WERI-Rb-1 (cell line): ENCODE measurements around the gene IL15RA.

Source experiments
- DNase-seq: peaks from one replicate; pipeline ENCODE4 v3.0.0-alpha.2; 2020
- H3K27ac ChIP-seq: fragments of 250-450 bp; sonication (Bioruptor Pico); 2 replicates; pipeline ENCODE4 v1.5.1; 2020; ENCODE audit warnings: mild to moderate bottlenecking, moderate library complexity
- H3K27me3 ChIP-seq: fragments of 250-450 bp; sonication (Bioruptor Pico); 2 replicates; pipeline ENCODE4 v1.5.1; 2021; ENCODE audit warnings: mild to moderate bottlenecking, low read depth, moderate library complexity; ENCODE audit not compliant: insufficient read depth, severe bottlenecking
- H3K36me3 ChIP-seq: fragments of 250-450 bp; sonication (Bioruptor Pico); 2 replicates; pipeline ENCODE4 v1.5.1; 2020; ENCODE audit warnings: mild to moderate bottlenecking, moderate library complexity
- H3K4me3 ChIP-seq: 2 replicates; pipeline ENCODE4 v1.5.1; 2011; ENCODE audit warnings: low read depth, mild to moderate bottlenecking, control low read depth, low read length
- H3K9me3 ChIP-seq: fragments of 250-450 bp; sonication (Bioruptor Pico); 2 replicates; pipeline ENCODE4 v1.5.1; 2021; ENCODE audit warnings: mild to moderate bottlenecking, moderate library complexity; ENCODE audit not compliant: severe bottlenecking
- TF ChIP-seq, protein P1 (sequence below): IDR thresholded peaks from 2 replicates; pipeline ENCODE4 v1.5.1; 2011; ENCODE audit warnings: low read depth, mild to moderate bottlenecking, control low read depth, inconsistent platforms, low read length

The IL15RA gene

DNA sequence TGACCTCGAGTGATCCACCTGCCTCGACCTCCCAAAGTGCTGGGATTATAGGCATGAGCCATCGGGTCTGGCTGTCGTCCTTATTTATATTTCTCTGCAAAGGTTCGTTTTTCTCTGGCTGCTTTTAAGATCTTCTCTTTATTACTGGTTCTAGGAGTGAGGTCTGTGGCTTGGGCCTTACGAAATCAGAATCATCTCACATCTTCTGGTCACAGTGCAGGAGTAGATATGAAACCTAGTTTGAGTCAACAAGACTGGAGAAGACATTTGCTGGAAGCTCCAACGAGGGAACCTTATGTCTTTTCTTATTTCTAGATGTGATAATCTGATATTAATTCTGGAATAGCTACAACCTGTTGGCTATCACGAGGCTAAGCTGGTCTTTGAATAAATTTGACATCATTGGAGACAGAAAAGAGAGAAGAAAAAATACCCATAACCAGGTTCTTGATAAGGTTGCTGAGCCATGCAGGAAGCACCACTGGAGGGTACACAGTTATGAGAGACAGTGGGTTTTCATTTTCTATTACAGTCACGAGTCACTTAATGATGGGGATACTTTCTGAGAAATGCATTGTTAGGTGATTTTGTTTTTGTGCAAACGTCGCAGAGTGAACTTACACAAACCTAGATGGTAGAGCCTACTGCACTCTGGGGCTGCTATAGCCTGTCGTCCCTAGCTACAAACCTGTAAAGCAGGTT lies 25.6 kb upstream of the IL15RA start:
- Histone ChIP-seq H3K27me3 (peaks cover 12% of the 10 kb centered on the region), H3K36me3 (no peaks in the 10 kb centered on the region), H3K9me3 (no peaks in the 10 kb centered on the region), H3K4me3 (no peak overlapping the region), H3K27ac (no peak overlapping the region)
- TF ChIP-seq, protein P1, sequence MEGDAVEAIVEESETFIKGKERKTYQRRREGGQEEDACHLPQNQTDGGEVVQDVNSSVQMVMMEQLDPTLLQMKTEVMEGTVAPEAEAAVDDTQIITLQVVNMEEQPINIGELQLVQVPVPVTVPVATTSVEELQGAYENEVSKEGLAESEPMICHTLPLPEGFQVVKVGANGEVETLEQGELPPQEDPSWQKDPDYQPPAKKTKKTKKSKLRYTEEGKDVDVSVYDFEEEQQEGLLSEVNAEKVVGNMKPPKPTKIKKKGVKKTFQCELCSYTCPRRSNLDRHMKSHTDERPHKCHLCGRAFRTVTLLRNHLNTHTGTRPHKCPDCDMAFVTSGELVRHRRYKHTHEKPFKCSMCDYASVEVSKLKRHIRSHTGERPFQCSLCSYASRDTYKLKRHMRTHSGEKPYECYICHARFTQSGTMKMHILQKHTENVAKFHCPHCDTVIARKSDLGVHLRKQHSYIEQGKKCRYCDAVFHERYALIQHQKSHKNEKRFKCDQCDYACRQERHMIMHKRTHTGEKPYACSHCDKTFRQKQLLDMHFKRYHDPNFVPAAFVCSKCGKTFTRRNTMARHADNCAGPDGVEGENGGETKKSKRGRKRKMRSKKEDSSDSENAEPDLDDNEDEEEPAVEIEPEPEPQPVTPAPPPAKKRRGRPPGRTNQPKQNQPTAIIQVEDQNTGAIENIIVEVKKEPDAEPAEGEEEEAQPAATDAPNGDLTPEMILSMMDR, result no peak
- DNase-seq, result no peak

DNA sequence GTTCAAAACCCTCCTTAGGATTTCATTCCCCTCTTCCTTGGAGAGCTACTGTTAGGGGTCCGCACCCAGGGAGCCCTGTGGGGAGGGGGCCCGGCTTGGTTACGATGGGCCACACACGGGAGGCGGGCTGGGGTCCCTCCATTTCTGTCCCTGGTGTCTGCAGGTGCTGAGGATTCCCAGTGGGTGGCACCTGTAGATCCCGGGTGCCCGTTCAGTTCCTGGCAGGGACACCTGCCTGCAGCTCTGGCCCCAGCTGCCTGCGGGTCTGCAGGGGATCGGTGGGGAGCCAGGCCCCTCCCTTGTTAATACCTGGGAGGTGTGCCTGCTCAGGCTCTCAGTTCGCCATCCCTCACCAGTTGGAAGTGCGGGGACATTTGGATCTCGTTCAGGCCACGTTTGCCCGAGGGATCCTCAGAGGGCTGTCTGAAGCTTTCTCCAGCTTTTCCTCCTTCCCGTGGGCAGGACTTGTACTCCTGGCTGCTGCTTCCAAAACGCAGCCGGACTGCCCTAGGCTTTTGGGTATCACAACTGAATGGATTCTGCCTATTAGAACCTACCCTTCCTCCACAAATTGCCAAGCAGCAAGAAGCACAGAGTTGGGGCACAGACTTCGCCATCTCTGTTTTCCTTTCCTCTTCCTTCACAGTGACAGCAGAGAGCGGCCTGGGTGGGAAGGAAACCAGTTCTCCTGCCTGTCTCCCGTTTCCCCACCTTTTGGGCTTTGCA lies 22.3 kb upstream of the IL15RA start:
- Histone ChIP-seq H3K9me3 (no peaks in the 10 kb centered on the region), H3K4me3 (no peak overlapping the region), H3K27me3 (peaks cover 18% of the 10 kb centered on the region), H3K27ac (no peak overlapping the region), H3K36me3 (no peaks in the 10 kb centered on the region)
- TF ChIP-seq, protein P1, result no peak
- no peak for DNase-seq

DNA sequence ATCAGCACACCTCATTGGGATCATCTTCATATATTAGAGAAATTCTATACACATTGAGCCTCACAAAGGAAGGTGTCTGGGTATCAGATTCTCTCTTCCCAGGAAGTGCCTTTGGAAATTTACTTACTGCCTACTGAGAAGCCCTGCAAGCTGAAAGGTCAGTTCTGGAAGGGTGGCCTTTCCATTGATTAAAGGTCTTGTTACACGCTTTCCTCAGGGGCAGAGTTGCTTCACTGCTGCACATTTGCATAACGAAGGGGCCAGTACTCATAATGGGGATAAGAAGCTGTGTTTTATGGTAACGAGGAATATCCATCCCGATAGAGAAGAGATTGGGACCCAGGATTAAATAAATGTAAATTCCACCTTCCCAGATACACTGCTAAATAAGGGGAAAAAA lies 19.4 kb upstream of the IL15RA start:
- TF ChIP-seq, protein P1, result no peak

DNA sequence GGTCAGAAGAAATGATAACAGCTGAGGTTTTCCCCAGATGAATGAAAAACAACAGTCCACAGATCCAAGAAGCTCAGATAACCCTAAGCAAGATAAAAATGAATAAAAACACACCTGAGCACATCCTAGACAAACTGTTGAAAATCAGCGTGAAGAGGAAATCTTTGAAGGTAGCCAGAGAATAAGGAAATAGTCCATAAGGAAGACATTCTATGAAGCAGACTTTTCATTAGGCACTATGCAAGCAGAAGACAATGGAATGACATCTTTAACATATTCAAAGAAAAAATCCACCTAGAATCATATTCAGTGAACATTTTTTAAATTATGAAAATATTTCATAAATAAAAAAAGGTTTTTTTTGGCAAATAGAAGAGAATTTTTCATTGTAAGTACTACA lies 15.1 kb upstream of the IL15RA start:
- Histone ChIP-seq H3K27me3 (peaks cover 15% of the 10 kb centered on the region), H3K27ac (no peak overlapping the region), H3K9me3 (no peaks in the 10 kb centered on the region), H3K36me3 (no peaks in the 10 kb centered on the region), H3K4me3 (no peak overlapping the region)
- DNase-seq, result no peak
- TF ChIP-seq, protein P1, result no peak

More for the DNA sequence above, 19.4 kb upstream of the IL15RA start:
- H3K36me3 ChIP-seq, result no peaks in the 10 kb centered on the region
- H3K9me3 ChIP-seq, result no peaks in the 10 kb centered on the region
- no peak for DNase-seq
- H3K4me3 ChIP-seq, result no peak overlapping the region
- H3K27me3 ChIP-seq, result peaks cover 10% of the 10 kb centered on the region
- H3K27ac ChIP-seq, result no peak overlapping the region

DNA sequence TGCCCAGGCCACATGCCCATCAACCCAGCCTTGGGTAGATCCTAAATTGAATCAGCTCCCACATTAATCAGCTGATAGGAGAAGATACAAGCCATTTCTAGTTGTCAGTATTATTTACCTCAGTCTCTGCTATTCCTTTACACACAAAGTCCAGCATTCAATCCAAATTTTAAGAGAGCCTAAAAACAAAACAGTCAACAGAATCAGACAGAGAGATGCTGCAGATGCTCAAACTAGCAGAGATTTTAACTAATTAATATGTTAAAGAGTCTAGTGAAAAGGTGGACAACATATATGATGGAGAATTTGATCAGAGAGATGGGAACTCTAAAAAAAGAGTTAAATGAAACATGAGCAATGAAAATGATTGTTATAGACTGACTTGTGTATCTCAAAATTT lies 14.4 kb upstream of the IL15RA start:
- no peak for DNase-seq
- peaks cover 16% of the 10 kb centered on the region for H3K27me3 ChIP-seq
- TF ChIP-seq, protein P1, result no peak

More for the DNA sequence above, 14.4 kb upstream of the IL15RA start:
- Histone ChIP-seq H3K9me3 (no peaks in the 10 kb centered on the region), H3K4me3 (no peak overlapping the region), H3K27ac (no peak overlapping the region), H3K36me3 (no peaks in the 10 kb centered on the region)
